Vagina (tissue), 2 donors: ENCODE measurements around the gene RCAN3.

Experiments
- CTCF ChIP-seq, 3 experiments: fragments of 450-650 bp in 2 of 3; fragments of 200-600 bp in 1 of 3; sonication (generic) in 1 of 3; IDR thresholded peaks; one replicate each; pipeline ENCODE4 v1.5.1; 2017 to 2019; ENCODE audit warnings: antibody characterized with exemption in 3 of 3, mild to moderate bottlenecking in 2 of 3, moderate library complexity in 2 of 3
- POLR2A ChIP-seq, 2 donors: fragments of 450-650 bp; IDR thresholded peaks; one replicate each; pipeline ENCODE4 v1.6.1; 2017; ENCODE audit warnings: antibody characterized with exemption in 2 of 2, mild to moderate bottlenecking in 2 of 2, moderate library complexity in 2 of 2
- POLR2AphosphoS5 ChIP-seq, 2 donors: sonication (generic); formaldehyde crosslinking; IDR thresholded peaks; one replicate each; pipeline ENCODE4 v1.9.0; 2017; ENCODE audit warnings: antibody characterized with exemption in 2 of 2, mild to moderate bottlenecking in 2 of 2, low read depth in 1 of 2; ENCODE audit not compliant: insufficient read depth in 1 of 2

GRCh38 chr1:24525606-24526005 lies 23.0 kb downstream of the RCAN3 start:
- TF ChIP-seq CTCF (IDR thresholded peaks at IDR 0.05) (no peak), POLR2A (IDR thresholded peaks at IDR 0.05) (no peak), POLR2AphosphoS5 (IDR thresholded peaks at IDR 0.05; ENCODE audit: insufficient read depth in 1 of 2, low read depth in 1 of 2) (no peak)
